Mucosa of descending colon (tissue), 3 donors: ENCODE results near the gene ZFP36. TPM values are rescaled to one million over a fixed set of nuclear protein-coding genes. Genes with fewer than 3 reads are reported as not detected.

Experiments
- ATAC-seq: fragments of 200-7000 bp; cut with Tn5 transposase; one replicate; pipeline ENCODE4 v1.9.1; 2020; ENCODE audit warnings: mild to moderate bottlenecking, moderate library complexity
- DNase-seq, 3 donors: peaks; one replicate each; pipeline ENCODE4 v3.0.0-alpha.2; 2020
- H3K36me3 ChIP-seq: fragments of 200-600 bp; one replicate; pipeline ENCODE4 v1.8.0; 2021; ENCODE audit warnings: low read depth, mild to moderate bottlenecking
- H3K4me1 ChIP-seq: fragments of 200-600 bp; one replicate; pipeline ENCODE4 v1.8.0; 2021; ENCODE audit warnings: low read depth, mild to moderate bottlenecking
- H3K4me3 ChIP-seq: fragments of 200-600 bp; one replicate; pipeline ENCODE4 v1.8.0; 2021; ENCODE audit warnings: mild to moderate bottlenecking
- H3K9me3 ChIP-seq: fragments of 200-600 bp; one replicate; pipeline ENCODE4 v1.8.0; 2021; ENCODE audit warnings: mild to moderate bottlenecking
- CTCF ChIP-seq: fragments of 200-600 bp; IDR thresholded peaks from one replicate; pipeline ENCODE4 v1.8.0; 2022; ENCODE audit warnings: antibody characterized with exemption, mild to moderate bottlenecking
- intact Hi-C, 2 donors: fragments of 100-400 bp; cut with DNase I in 1 of 2; cut with micrococcal nuclease in 1 of 2; formaldehyde crosslinking; loops; one replicate each; pipeline versions ENCODE4 v1.11.0 to v1.11.1; 2022; cut with DNase I, micrococcal nuclease
- total RNA-seq, 3 donors: library from RNA; stranded (reverse); fragmentation: NEBNext Ultra II Directional in 2 of 3; extraction: Animal tissue kit (Norgen Biotek cat#: 25700) in 2 of 3; gene quantifications; one replicate each; pipeline versions ENCODE4 v1.2.1 to v1.2.4, GENCODE V29; 2021 to 2023
- donor health status: DM: no; HTN: no; CAD: no; lungs with moderate emphysema.
- donor health status: DM: no; HTN: no; CAD: no.
- donor health status: DM: no; HTN: yes; CAD: no.

Gene ZFP36
- total RNA-seq, 3 donors from 2014 or later = 200 to 236 (median 235) TPM

GRCh38 chr19:39416152-39417120, 9.8 kb downstream of the ZFP36 start:
- Histone ChIP-seq H3K9me3 (no peaks in the 10 kb centered on the region), H3K36me3 (no peaks in the 10 kb centered on the region), H3K4me3 (no peak overlapping the region), H3K4me1 (peaks cover 10% of the 10 kb centered on the region)
- ATAC-seq (no peak), DNase-seq (no peak)
- no peak for TF ChIP-seq CTCF
- intact Hi-C loops = no loop called here

GRCh38 chr19:39417463-39418181, 11.0 kb downstream of the ZFP36 start:
- Histone ChIP-seq H3K4me1 (peaks cover 3% of the 10 kb centered on the region), H3K9me3 (no peaks in the 10 kb centered on the region), H3K36me3 (no peaks in the 10 kb centered on the region), H3K4me3 (no peak overlapping the region)
- no peak for TF ChIP-seq CTCF
- intact Hi-C loops = no loop called here
- DNase-seq = peak in 1 of 3 donors; percentile 52
- no peak for ATAC-seq

GRCh38 chr19:39419003-39419402, 12.4 kb downstream of the ZFP36 start:
- ATAC-seq = no peak
- TF ChIP-seq CTCF = no peak

GRCh38 chr19:39420769-39421168, 14.1 kb downstream of the ZFP36 start:
- Histone ChIP-seq H3K4me3 (no peak overlapping the region), H3K9me3 (no peaks in the 10 kb centered on the region), H3K4me1 (no peaks in the 10 kb centered on the region), H3K36me3 (no peaks in the 10 kb centered on the region)
- TF ChIP-seq CTCF = no peak
- intact Hi-C loops = no loop called here
- peak in 1 of 3 donors; percentile 39 for DNase-seq
- no peak for ATAC-seq

More at GRCh38 chr19:39419003-39419402, 12.4 kb downstream of the ZFP36 start:
- intact Hi-C loops = no loop called here
- Histone ChIP-seq H3K4me3 (no peak overlapping the region), H3K4me1 (no peaks in the 10 kb centered on the region), H3K36me3 (no peaks in the 10 kb centered on the region), H3K9me3 (no peaks in the 10 kb centered on the region)
- peak in 1 of 3 donors; percentile 27 for DNase-seq

- H3K4me1 ChIP-seq = no peaks in the 10 kb centered on the region
- DNase-seq = no peak
- no peaks in the 10 kb centered on the region for H3K9me3 ChIP-seq
- H3K36me3 ChIP-seq = no peaks in the 10 kb centered on the region
- no peak for ATAC-seq
- no peak overlapping the region for H3K4me3 ChIP-seq
- TF ChIP-seq CTCF = no peak
- intact Hi-C loops = no loop called here
Observed at GRCh38 chr19:39422020-39422419, 15.4 kb downstream of the ZFP36 start.
